HG02610 (cell line): ENCODE results near the gene PGBD5.

Source experiments
- ATAC-seq: cut with Tn5 transposase; IDR thresholded peaks from one replicate; pipeline ENCODE4 v1.9.1; 2021; ENCODE audit warnings: mild to moderate bottlenecking, moderate library complexity; ENCODE audit not compliant: unreplicated experiment

The PGBD5 gene

GRCh38 chr1:230284891-230285290 lies 141.2 kb downstream of the PGBD5 start:
- no peak for ATAC-seq

- no peak for ATAC-seq
These were observed 142.5 kb downstream of the PGBD5 start for GRCh38 chr1:230283678-230284077.

- no peak for ATAC-seq
These were observed 144.0 kb downstream of the PGBD5 start for GRCh38 chr1:230282157-230282556.

- no peak for ATAC-seq
These were observed 144.6 kb downstream of the PGBD5 start for GRCh38 chr1:230281556-230281955.

- no peak for ATAC-seq
These were observed 145.2 kb downstream of the PGBD5 start for GRCh38 chr1:230280906-230281413.

GRCh38 chr1:230280054-230280795 lies 145.9 kb downstream of the PGBD5 start:
- ATAC-seq = no peak

GRCh38 chr1:230279583-230279945 lies 146.6 kb downstream of the PGBD5 start:
- no peak for ATAC-seq

- ATAC-seq = no peak
These were observed 147.1 kb downstream of the PGBD5 start for GRCh38 chr1:230278871-230279582.

- ATAC-seq = no peak
These were observed 147.8 kb downstream of the PGBD5 start for GRCh38 chr1:230278376-230278775.

GRCh38 chr1:230277201-230278025 lies 148.7 kb downstream of the PGBD5 start:
- ATAC-seq = peak; percentile 32

- ATAC-seq = no peak
These were observed 149.7 kb downstream of the PGBD5 start for GRCh38 chr1:230276401-230276800.

GRCh38 chr1:230274254-230274653 lies 151.9 kb downstream of the PGBD5 start:
- no peak for ATAC-seq

GRCh38 chr1:230273141-230273710 lies 152.9 kb downstream of the PGBD5 start:
- no peak for ATAC-seq

- ATAC-seq = no peak
These were observed 153.6 kb downstream of the PGBD5 start for GRCh38 chr1:230272557-230272956.

- ATAC-seq = peak; percentile 2
These were observed 154.7 kb downstream of the PGBD5 start for GRCh38 chr1:230271300-230272035.

GRCh38 chr1:230270559-230271281 lies 155.4 kb downstream of the PGBD5 start:
- ATAC-seq = peak; percentile 68

- ATAC-seq = peak; percentile 4
These were observed 156.0 kb downstream of the PGBD5 start for GRCh38 chr1:230270185-230270558.

GRCh38 chr1:230268371-230269170 lies 157.6 kb downstream of the PGBD5 start:
- no peak for ATAC-seq
